Subcutaneous adipose tissue (tissue), 4 donors: ENCODE data around the gene SERTM2. TPM values are rescaled to one million over a fixed set of nuclear protein-coding genes. Genes with fewer than 3 reads are reported as not detected.

Experiments
- CTCF ChIP-seq: fragments of 450-650 bp; IDR thresholded peaks from one replicate; pipeline ENCODE4 v1.5.1; 2016; ENCODE audit warnings: low read depth, mild to moderate bottlenecking, control low read depth, antibody characterized with exemption, moderate library complexity
- total RNA-seq, 4 donors: library from RNA; depleted of rRNA; stranded (reverse); fragments of >200 nt; gene quantifications; one replicate each; pipeline ENCODE4 v1.1.0, GENCODE V29; 2016

The SERTM2 gene
- total RNA-seq, 4 donors from 2014 or later, result not detected

GRCh38 chrX:111507933-111508332 is 3.5 kb upstream of the SERTM2 start:
- TF ChIP-seq CTCF, result no peak

GRCh38 chrX:111515298-111515697 is 3.9 kb downstream of the SERTM2 start:
- no peak for TF ChIP-seq CTCF

GRCh38 chrX:111518667-111519066 is 7.2 kb downstream of the SERTM2 start:
- TF ChIP-seq CTCF, result no peak

- no peak for TF ChIP-seq CTCF
These were observed 7.8 kb downstream of the SERTM2 start for GRCh38 chrX:111519215-111519614.

GRCh38 chrX:111520506-111520905 is 9.1 kb downstream of the SERTM2 start:
- TF ChIP-seq CTCF, result no peak

- TF ChIP-seq CTCF, result no peak
These were observed 9.7 kb downstream of the SERTM2 start for GRCh38 chrX:111521169-111521568.

- TF ChIP-seq CTCF, result no peak
These were observed 31.8 kb downstream of the SERTM2 start for GRCh38 chrX:111543212-111543741.
